Cerebellar nuclear complex (tissue), 1 donor: Measurements from ENCODE around the gene EIF2B2.
A peak's percentile ranks its signal among the peaks of the same experiment; 100 is the strongest.

Experiments used
- DNase-seq, 2 experiments: peaks; one replicate each; lab custom pipeline; 2025; lab: John Stamatoyannopoulos, UW

EIF2B2 gene

GRCh38 chr14:75044752-75045151 is 42.0 kb downstream of the EIF2B2 start:
- DNase-seq: no peak

GRCh38 chr14:75046275-75046674 is 43.6 kb downstream of the EIF2B2 start:
- DNase-seq: no peak

DNA sequence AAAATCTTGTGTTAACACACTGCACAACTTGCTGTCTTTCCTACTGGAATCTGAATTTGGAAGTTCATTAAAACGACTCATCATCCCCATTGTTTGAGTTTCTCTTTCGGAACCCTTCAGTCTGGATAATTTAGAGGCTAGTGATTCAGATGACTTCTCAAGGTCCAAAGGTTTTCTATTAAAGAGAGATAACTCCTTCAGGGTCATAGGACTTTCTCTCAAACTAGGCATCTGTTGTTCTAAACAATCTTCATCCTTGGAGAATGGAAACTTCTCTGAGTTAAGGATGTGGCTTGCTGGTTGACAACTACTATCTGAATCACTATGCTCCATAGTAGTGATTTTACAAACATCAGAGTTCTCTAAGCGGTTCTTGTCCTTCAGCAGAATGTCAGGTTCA is 44.2 kb downstream of the EIF2B2 start:
- no peak for DNase-seq

GRCh38 chr14:75047506-75047905 is 44.8 kb downstream of the EIF2B2 start:
- DNase-seq: no peak

DNA sequence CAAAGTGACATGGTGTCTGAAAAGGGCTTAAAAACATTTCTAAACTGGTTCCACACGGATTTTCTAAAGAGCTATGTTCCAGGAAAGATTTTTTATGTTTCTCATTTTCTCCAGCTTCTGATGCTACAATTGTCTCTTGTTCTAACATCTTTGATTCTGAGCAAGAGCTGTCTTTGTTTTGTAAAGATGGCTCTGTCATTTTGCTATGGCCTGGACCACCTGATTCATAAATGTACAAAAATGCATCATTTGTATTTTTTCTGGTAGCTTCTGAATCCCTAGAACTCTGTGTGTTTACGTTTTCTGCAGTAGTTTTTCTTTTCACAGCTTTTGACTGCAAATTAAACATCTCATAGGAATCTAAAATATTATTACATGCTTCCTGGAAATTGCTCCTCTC is 45.4 kb downstream of the EIF2B2 start:
- no peak for DNase-seq

DNA sequence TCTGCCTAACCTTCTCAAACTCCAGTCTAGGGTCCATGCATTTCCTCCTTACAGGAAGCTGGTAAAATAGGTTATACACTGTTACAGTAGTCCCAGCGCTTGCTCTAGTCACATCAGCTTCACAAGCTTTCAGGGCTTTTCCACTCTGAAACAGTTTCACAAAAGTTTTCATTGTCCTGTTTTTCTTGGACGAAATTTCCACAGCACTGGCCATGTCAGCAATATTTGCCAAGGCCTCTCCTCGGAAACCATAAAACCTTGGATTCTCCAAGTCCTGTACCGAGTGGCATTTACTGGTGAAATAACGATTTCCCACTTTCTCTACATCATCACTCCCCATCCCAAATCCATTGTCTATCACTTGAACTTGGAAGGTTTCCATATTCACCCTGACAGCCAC is 46.4 kb downstream of the EIF2B2 start:
- no peak for DNase-seq

DNA sequence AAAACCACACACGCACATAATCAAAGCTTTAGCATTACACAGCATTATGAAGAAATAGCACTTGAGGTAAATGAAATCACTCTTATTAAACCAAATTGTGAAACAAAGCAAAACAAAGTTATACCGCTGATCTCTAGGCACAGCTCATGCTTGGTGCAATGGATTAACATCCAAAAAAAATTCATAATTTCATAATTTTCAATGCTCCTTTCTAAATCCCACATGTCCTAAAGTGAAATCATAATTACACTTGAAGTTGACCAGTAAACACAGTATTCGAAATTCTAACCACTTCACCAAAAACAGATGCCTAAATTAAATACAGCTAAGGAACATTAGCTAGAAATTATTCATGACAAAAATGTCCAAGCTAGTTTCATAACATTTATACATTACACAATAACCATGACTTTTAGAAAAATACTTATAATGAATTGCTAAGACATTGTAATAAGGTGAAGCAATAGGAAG is 47.0 kb downstream of the EIF2B2 start:
- no peak for DNase-seq

DNA sequence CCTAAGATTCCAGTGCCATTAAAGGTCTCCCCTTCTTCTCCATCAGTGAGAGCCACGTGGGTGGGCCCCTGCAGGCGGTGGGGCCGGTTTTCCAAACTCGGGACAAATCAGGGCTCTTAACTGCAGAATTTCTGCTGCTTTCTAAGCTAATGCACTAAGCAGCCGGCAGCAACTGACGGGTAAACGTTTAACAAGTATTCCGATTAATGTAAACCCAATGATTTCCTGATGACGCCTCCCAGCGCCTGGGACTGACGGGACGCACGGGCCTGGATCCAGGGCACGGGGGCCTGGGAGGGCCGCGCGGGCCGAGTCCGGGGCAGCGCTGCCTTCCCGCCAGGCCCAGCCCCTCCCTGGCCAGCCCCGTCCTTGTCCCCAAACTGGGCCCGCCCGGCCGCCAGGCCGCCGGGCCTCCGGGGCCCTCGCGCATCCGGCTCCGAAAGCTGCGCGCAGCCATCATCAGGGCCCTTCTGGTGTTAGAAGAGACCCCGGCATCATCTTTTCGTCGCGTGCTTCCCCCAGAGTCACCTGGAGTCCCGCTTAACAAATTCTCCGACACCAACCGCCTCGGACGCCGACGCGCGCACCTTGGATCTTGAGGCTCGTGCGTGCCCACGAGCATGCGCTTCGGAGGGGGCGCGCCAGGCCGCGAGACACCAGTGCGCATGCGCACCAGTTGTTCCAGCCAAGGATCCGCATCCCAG is 48.3 kb downstream of the EIF2B2 start, which contains the start of gene MLH3:
Gene MLH3, minus strand, starts transcription at position 616 of the 704 bp plus-strand sequence. CDS start 1,812 bp downstream, outside the sequence.
- peak in 1 of 2 experiments; percentile 39 for DNase-seq

DNA sequence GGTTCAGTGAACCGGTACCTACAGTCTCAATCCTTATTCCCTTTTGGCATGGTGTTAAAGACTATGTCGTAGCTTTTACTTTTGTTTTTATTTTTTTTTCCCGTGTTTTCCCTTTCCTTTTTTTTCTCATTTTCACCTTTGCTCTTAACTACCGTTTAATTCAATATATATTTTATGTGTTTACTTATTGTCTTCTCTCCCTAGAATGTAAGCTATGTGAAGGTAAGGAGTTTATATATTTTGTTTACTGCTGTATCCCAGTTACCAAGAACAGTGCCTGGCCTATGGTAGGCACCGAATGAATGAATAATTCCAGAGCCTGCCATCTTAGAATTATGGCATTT is 48.8 kb downstream of the EIF2B2 start:
- DNase-seq: no peak

GRCh38 chr14:75053396-75054291 is 50.9 kb downstream of the EIF2B2 start:
- no peak for DNase-seq

GRCh38 chr14:75054421-75054820 is 51.7 kb downstream of the EIF2B2 start:
- no peak for DNase-seq

DNA sequence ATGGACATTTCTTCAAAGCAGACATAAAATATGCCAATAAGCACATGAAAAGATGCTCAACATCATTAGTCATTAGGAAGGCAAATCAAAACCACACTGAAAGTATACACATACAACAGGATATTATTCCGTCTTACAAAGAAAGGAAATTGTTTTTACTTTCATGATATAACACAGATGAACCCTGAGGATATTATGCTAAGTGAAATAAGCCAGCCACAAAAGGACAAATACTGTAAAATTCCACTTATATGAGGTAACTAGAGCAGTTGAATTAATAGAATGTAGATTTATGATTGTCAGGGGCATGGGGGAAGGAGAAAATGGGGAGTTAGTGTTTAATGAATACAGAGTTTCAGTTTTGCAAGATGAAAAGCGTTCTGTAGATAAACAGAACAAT is 56.9 kb downstream of the EIF2B2 start:
- DNase-seq: no peak

- no peak for DNase-seq
These were observed 57.7 kb downstream of the EIF2B2 start for GRCh38 chr14:75060420-75060819.
